Measurements from ENCODE around the gene EMC9. TPM values are rescaled to one million over a fixed set of nuclear protein-coding genes. Genes with fewer than 3 reads are reported as not detected.

EMC9 gene
- total RNA-seq, 1 experiment from 2014 or later = 27.4 TPM

DNA sequence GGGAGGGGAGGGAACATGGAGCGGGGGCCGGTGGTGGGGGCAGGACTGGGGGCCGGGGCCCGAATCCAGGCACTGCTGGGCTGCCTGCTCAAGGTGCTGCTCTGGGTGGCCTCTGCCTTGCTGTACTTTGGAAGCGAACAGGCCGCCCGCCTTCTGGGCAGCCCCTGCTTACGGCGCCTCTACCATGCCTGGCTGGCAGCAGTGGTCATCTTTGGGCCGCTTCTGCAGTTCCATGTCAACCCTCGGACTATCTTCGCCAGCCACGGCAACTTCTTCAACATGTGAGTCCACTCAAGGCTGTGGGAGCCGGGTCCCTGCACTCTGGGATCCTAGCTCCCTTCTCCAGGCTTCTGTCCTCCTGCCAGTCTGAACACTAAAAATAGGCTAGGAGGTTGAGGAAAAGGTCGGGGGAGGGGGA is 9.8 kb downstream of the EMC9 start:
- H3K4me2 ChIP-seq = no peak overlapping the region
- TF ChIP-seq, protein P1, sequence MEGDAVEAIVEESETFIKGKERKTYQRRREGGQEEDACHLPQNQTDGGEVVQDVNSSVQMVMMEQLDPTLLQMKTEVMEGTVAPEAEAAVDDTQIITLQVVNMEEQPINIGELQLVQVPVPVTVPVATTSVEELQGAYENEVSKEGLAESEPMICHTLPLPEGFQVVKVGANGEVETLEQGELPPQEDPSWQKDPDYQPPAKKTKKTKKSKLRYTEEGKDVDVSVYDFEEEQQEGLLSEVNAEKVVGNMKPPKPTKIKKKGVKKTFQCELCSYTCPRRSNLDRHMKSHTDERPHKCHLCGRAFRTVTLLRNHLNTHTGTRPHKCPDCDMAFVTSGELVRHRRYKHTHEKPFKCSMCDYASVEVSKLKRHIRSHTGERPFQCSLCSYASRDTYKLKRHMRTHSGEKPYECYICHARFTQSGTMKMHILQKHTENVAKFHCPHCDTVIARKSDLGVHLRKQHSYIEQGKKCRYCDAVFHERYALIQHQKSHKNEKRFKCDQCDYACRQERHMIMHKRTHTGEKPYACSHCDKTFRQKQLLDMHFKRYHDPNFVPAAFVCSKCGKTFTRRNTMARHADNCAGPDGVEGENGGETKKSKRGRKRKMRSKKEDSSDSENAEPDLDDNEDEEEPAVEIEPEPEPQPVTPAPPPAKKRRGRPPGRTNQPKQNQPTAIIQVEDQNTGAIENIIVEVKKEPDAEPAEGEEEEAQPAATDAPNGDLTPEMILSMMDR (conservative IDR thresholded peaks at IDR 0.05) = no peak
- no peak for TF ChIP-seq EZH2 (IDR thresholded peaks at IDR 0.05; ENCODE audit: low read depth)
- H3K9me2 ChIP-seq (ENCODE audit: insufficient read depth) = no peaks in the 10 kb centered on the region
- H3K36me3 ChIP-seq (ENCODE audit: low read depth) = no peaks in the 10 kb centered on the region
- no peak overlapping the region for H2AFZ ChIP-seq
- CTCF ChIA-PET = no interaction called here
- POLR2A ChIA-PET (ENCODE audit: unreplicated experiment) = interaction anchor here (0.9 kb wide), 1 partner anchor 82 kb away, joined by 6 read pairs; no protein-coding TSS in a partner anchor
- H3K4me3 ChIP-seq = no peak overlapping the region
- BruUV-seq (replicated peaks) = no TSS peak
- 0 out of 2 replicates have a peak, but pooled peaks cover under 1% of the 10 kb centered on the region for H3K79me2 ChIP-seq (ENCODE audit: low read depth)
- intact Hi-C loops (cut with micrococcal nuclease; ENCODE audit: unreplicated experiment) = no loop called here
- no peaks in the 10 kb centered on the region for H3K9me3 ChIP-seq (ENCODE audit: insufficient read depth, low read depth)
- peaks cover 7% of the 10 kb centered on the region; the same call in 1 of the 2 replicates for H3F3A ChIP-seq (ENCODE audit: insufficient read depth, low read depth)
- DNase-seq = no peak
- peaks cover 6% of the 10 kb centered on the region; the same call in 1 of the 2 replicates for H3K4me1 ChIP-seq (replicated peaks; ENCODE audit: insufficient read depth)
- no peaks in the 10 kb centered on the region for H4K20me1 ChIP-seq (ENCODE audit: insufficient read depth)
- no peak overlapping the region for H3K27ac ChIP-seq
- H3K27me3 ChIP-seq (ENCODE audit: insufficient read depth, low read depth) = no peaks in the 10 kb centered on the region

DNA sequence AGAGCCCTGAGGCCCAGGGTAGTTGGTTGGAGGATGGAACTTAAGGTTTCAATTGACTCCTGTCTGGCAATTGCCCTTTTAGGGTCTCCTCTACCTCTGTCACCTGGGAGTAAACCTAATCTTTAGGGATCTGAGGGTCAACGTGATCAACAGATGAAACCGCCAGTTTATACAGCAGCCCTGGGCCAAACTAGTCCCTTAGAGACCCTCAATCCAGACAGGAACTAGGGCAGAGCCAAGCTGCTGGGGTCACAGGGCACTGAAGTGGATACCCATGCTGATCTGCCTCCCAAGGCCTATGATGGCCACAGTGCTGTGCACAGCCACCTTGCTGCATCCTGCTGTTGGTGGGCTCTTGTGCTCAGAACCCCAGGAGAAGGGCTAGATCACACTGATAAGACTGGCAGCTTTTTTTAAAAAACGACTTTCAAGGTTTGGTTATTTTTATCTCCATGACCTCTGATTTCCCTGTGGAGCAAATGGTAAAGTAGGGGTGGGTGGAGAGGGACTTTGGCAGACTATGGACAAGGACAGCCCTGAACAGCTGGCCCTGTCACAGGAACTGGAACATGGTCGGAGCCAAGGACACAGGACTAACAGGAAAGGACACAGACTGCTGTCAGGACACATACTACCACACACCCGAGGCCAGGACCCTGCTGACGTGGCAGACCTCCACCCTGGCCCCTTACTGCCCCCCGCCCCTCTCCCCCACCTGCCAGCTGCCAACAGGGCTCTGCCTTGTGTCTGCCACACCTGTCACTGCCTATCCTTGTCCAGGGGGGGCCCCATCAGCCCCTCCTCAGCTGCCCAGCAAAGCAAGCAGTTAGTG is 10.5 kb downstream of the EMC9 start:
- ChIA-PET CTCF (no interaction called here), POLR2A (ENCODE audit: unreplicated experiment) (interaction anchor here (0.9 kb wide), 1 partner anchor 81 kb away, joined by 6 read pairs; no protein-coding TSS in a partner anchor)
- intact Hi-C loops (cut with micrococcal nuclease; ENCODE audit: unreplicated experiment) = no loop called here
- TF ChIP-seq, protein P1 (conservative IDR thresholded peaks at IDR 0.05) = no peak
- TF ChIP-seq EZH2 (IDR thresholded peaks at IDR 0.05; ENCODE audit: low read depth) = no peak
- H3K4me3 ChIP-seq = no peak overlapping the region
- no peaks in the 10 kb centered on the region for H3K79me2 ChIP-seq (ENCODE audit: low read depth)
- H3K27ac ChIP-seq = no peak overlapping the region
- H3F3A ChIP-seq (ENCODE audit: insufficient read depth, low read depth) = peaks cover 7% of the 10 kb centered on the region; the same call in 1 of the 2 replicates
- peaks cover 6% of the 10 kb centered on the region; the same call in 1 of the 2 replicates for H3K4me1 ChIP-seq (replicated peaks; ENCODE audit: insufficient read depth)
- no peaks in the 10 kb centered on the region for H3K36me3 ChIP-seq (ENCODE audit: low read depth)
- BruUV-seq (replicated peaks) = no TSS peak
- no peak for DNase-seq
- H3K4me2 ChIP-seq = no peak overlapping the region
- no peaks in the 10 kb centered on the region for H3K9me2 ChIP-seq (ENCODE audit: insufficient read depth)
- H4K20me1 ChIP-seq (ENCODE audit: insufficient read depth) = no peaks in the 10 kb centered on the region
- no peaks in the 10 kb centered on the region for H3K9me3 ChIP-seq (ENCODE audit: insufficient read depth, low read depth)
- H3K27me3 ChIP-seq (ENCODE audit: insufficient read depth, low read depth) = no peaks in the 10 kb centered on the region
- H2AFZ ChIP-seq = no peak overlapping the region

DNA sequence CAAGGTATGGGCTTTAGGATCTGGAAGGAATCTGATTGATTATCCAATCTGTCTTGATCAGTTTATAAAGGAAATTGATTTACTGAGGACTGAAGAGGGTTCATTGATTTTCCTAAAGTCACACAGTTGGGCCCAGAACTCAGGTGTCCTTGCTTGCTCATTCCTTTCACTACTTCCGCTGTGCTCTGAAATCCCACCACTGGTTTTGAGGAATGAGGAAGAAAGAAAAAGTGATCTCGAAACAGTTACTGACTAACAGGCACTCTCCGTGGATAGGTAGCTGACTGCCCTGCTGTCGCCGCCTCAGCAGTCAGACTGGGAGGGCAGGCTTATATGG is 11.0 kb downstream of the EMC9 start, which contains the start of gene FITM1:
Gene FITM1, plus strand, starts transcription at position 280 of the 337 bp plus-strand sequence. CDS start 905 bp downstream, outside the sequence.
- Histone ChIP-seq H2AFZ (no peak within 1 kb of the TSS), H3F3A (ENCODE audit: insufficient read depth, low read depth) (peaks cover 4% of the 10 kb centered on the region; the same call in 1 of the 2 replicates), H3K4me3 (no peak within 1 kb of the TSS), H3K27ac (no peak within 1 kb of the TSS), H3K4me1 (replicated peaks; ENCODE audit: insufficient read depth) (peaks cover 4% of the 10 kb centered on the region; the same call in 1 of the 2 replicates), H3K4me2 (no peak within 1 kb of the TSS), H3K79me2 (ENCODE audit: low read depth) (no peaks in the 10 kb centered on the region), H4K20me1 (ENCODE audit: insufficient read depth) (no peaks in the 10 kb centered on the region), H3K9me2 (ENCODE audit: insufficient read depth) (no peaks in the 10 kb centered on the region), H3K36me3 (ENCODE audit: low read depth) (no peaks in the 10 kb centered on the region), H3K27me3 (ENCODE audit: insufficient read depth, low read depth) (no peaks in the 10 kb centered on the region), H3K9me3 (ENCODE audit: insufficient read depth, low read depth) (no peaks in the 10 kb centered on the region)
- intact Hi-C loops (cut with micrococcal nuclease; ENCODE audit: unreplicated experiment) = no loop called here
- no peak for DNase-seq
- TF ChIP-seq EZH2 (IDR thresholded peaks at IDR 0.05; ENCODE audit: low read depth) = no peak
- TF ChIP-seq, protein P1 (conservative IDR thresholded peaks at IDR 0.05) = no peak
- ChIA-PET CTCF (no interaction called here), POLR2A (ENCODE audit: unreplicated experiment) (no interaction called here)
- no TSS peak for BruUV-seq (replicated peaks)

Data from PC-9 (cell line).